ENCODE results near the gene SRA1. TPM values are rescaled to one million over a fixed set of nuclear protein-coding genes. Genes with fewer than 3 reads are reported as not detected.

The SRA1 gene
- total and polyA plus RNA-seq, 2 of the 4 experiments (the other 2 are of a cell fraction), result 52.9 to 54.8 TPM

Small RNAs within 50 kb of the gene (microRNA-seq; reads per million reads assigned to microRNA genes)
- not detected for gene MIR6831 (ENCODE audit: unreplicated experiment)
- not detected for gene RF00279 (ENCODE audit: insufficient read depth, insufficient read length)
- not detected for gene RF00443 (ENCODE audit: insufficient read depth, insufficient read length)

Small RNAs within 50 kb of the gene (small RNA-seq; reads per million reads assigned to genes)
- gene RF00279 (0 reads per million in 5 experiments), gene RF00443 (0 reads per million in 5 experiments)

Other genes starting within 250 kb of the SRA1 start
- gene HBEGF, start 210.9 kb downstream of the SRA1 start, total RNA-seq (2012; rRNA removed), result 18.8 and 26.9 TPM in 2 replicates
- 36.1 and 48.7 TPM in 2 replicates for gene HBEGF, start 210.9 kb downstream of the SRA1 start, polyA plus RNA-seq (2012; rRNA removed)
- not detected in 2 replicates for gene SLC4A9, start 197.3 kb downstream of the SRA1 start, total RNA-seq (2012; rRNA removed)
- gene SLC4A9, start 197.3 kb downstream of the SRA1 start, polyA plus RNA-seq (2012; rRNA removed), result not detected in 2 replicates
- gene ANKHD1, start 155.6 kb downstream of the SRA1 start, total RNA-seq (2012; rRNA removed), result 36.7 and 46.4 TPM in 2 replicates
- gene ANKHD1, start 155.6 kb downstream of the SRA1 start, polyA plus RNA-seq (2012; rRNA removed), result 29.1 and 32.1 TPM in 2 replicates
- gene EIF4EBP3, start 9.8 kb downstream of the SRA1 start, total RNA-seq (2012; rRNA removed), result 0.28 and 0.36 TPM in 2 replicates
- gene EIF4EBP3, start 9.8 kb downstream of the SRA1 start, polyA plus RNA-seq (2012; rRNA removed), result 1.7 and 2.1 TPM in 2 replicates
- 6.6 and 8.1 TPM in 2 replicates for gene APBB3, start 7.1 kb upstream of the SRA1 start, total RNA-seq (2012; rRNA removed)
- gene APBB3, start 7.1 kb upstream of the SRA1 start, polyA plus RNA-seq (2012; rRNA removed), result 21.4 and 23.8 TPM in 2 replicates
- gene SLC35A4, start 7.4 kb upstream of the SRA1 start, total RNA-seq (2012; rRNA removed), result 17.2 and 19.2 TPM in 2 replicates
- gene SLC35A4, start 7.4 kb upstream of the SRA1 start, polyA plus RNA-seq (2012; rRNA removed), result 66.4 and 69.7 TPM in 2 replicates
- gene CD14, start 75.7 kb upstream of the SRA1 start, total RNA-seq (2012; rRNA removed), result 0.18 TPM in 1 of 2 replicates, not detected in the other
- 0.17 and 0.19 TPM in 2 replicates for gene CD14, start 75.7 kb upstream of the SRA1 start, polyA plus RNA-seq (2012; rRNA removed)
- gene TMCO6, start 82.0 kb upstream of the SRA1 start, total RNA-seq (2012; rRNA removed), result 4.2 and 6.6 TPM in 2 replicates
- gene TMCO6, start 82.0 kb upstream of the SRA1 start, polyA plus RNA-seq (2012; rRNA removed), result 7.2 and 10.6 TPM in 2 replicates
- gene NDUFA2, start 90.2 kb upstream of the SRA1 start, total RNA-seq (2012; rRNA removed), result 20.4 and 30.0 TPM in 2 replicates
- 104 and 131 TPM in 2 replicates for gene NDUFA2, start 90.2 kb upstream of the SRA1 start, polyA plus RNA-seq (2012; rRNA removed)
- gene IK, start 90.4 kb upstream of the SRA1 start, total RNA-seq (2012; rRNA removed), result 137 and 143 TPM in 2 replicates
- gene IK, start 90.4 kb upstream of the SRA1 start, polyA plus RNA-seq (2012; rRNA removed), result 99.8 and 105 TPM in 2 replicates
- gene WDR55, start 107.4 kb upstream of the SRA1 start, total RNA-seq (2012; rRNA removed), result 19.2 and 20.4 TPM in 2 replicates
- 18.0 and 19.0 TPM in 2 replicates for gene WDR55, start 107.4 kb upstream of the SRA1 start, polyA plus RNA-seq (2012; rRNA removed)
- gene DND1, start 116.1 kb upstream of the SRA1 start, total RNA-seq (2012; rRNA removed), result under 0.01 TPM in 2 replicates
- 0.63 and 0.67 TPM in 2 replicates for gene DND1, start 116.1 kb upstream of the SRA1 start, polyA plus RNA-seq (2012; rRNA removed)
- gene HARS1, start 133.9 kb upstream of the SRA1 start, total RNA-seq (2012; rRNA removed), result 134 and 141 TPM in 2 replicates
- gene HARS1, start 133.9 kb upstream of the SRA1 start, polyA plus RNA-seq (2012; rRNA removed), result 89.3 and 97.6 TPM in 2 replicates
- 30.1 and 36.9 TPM in 2 replicates for gene HARS2, start 134.0 kb upstream of the SRA1 start, total RNA-seq (2012; rRNA removed)
- 26.5 and 33.0 TPM in 2 replicates for gene HARS2, start 134.0 kb upstream of the SRA1 start, polyA plus RNA-seq (2012; rRNA removed)
- 16.3 and 44.7 TPM in 2 replicates for gene ZMAT2, start 143.0 kb upstream of the SRA1 start, total RNA-seq (2012; rRNA removed)
- 32.2 and 41.2 TPM in 2 replicates for gene ZMAT2, start 143.0 kb upstream of the SRA1 start, polyA plus RNA-seq (2012; rRNA removed)
- gene PCDHA1, start 228.7 kb upstream of the SRA1 start, total RNA-seq (2012; rRNA removed), result under 0.01 TPM in 1 of 2 replicates, not detected in the other
- gene PCDHA1, start 228.7 kb upstream of the SRA1 start, polyA plus RNA-seq (2012; rRNA removed), result 0.05 and 0.07 TPM in 2 replicates
- gene PCDHA2, start 237.4 kb upstream of the SRA1 start, total RNA-seq (2012; rRNA removed), result not detected in 2 replicates
- not detected in 2 replicates for gene PCDHA2, start 237.4 kb upstream of the SRA1 start, polyA plus RNA-seq (2012; rRNA removed)
- under 0.01 TPM in 2 replicates for gene PCDHA3, start 243.6 kb upstream of the SRA1 start, total RNA-seq (2012; rRNA removed)
- gene PCDHA3, start 243.6 kb upstream of the SRA1 start, polyA plus RNA-seq (2012; rRNA removed), result 0.03 and 0.06 TPM in 2 replicates
- under 0.01 and 0.28 TPM in 2 replicates for gene PCDHA4, start 249.6 kb upstream of the SRA1 start, total RNA-seq (2012; rRNA removed)
- 0.02 TPM in 1 of 2 replicates, not detected in the other for gene PCDHA4, start 249.6 kb upstream of the SRA1 start, polyA plus RNA-seq (2012; rRNA removed)

All from IMR-90 (cell line).